Smooth muscle cell (in vitro differentiated cells): Measurements from ENCODE around the gene AGTPBP1. TPM values are rescaled to one million over a fixed set of nuclear protein-coding genes. Genes with fewer than 3 reads are reported as not detected.

Source experiments
- DNase-seq: peaks from one replicate; lab custom pipeline; 2025; ENCODE audit not compliant: unreplicated experiment; lab: John Stamatoyannopoulos, UW
- H2AFZ ChIP-seq: fragments of 200-600 bp; sonication (generic); 2 replicates; pipeline ENCODE4 v1.6.0; 2016; ENCODE audit warnings: antibody characterized with exemption, low read depth, mild to moderate bottlenecking
- H3F3A ChIP-seq: fragments of 200-600 bp; sonication (generic); 2 replicates; pipeline ENCODE4 v1.6.0; 2017; ENCODE audit warnings: antibody characterized with exemption, low read depth
- H3K27ac ChIP-seq: fragments of 200-600 bp; sonication (generic); 2 replicates; pipeline ENCODE4 v1.5.1; 2016; ENCODE audit warnings: low read depth, mild to moderate bottlenecking
- H3K27me3 ChIP-seq: fragments of 200-600 bp; sonication (generic); 2 replicates; pipeline ENCODE4 v1.6.1; 2016; ENCODE audit warnings: low read depth, mild to moderate bottlenecking
- H3K36me3 ChIP-seq: fragments of 200-600 bp; sonication (generic); 2 replicates; pipeline ENCODE4 v1.5.1; 2016; ENCODE audit warnings: low read depth
- H3K4me1 ChIP-seq: fragments of 200-600 bp; sonication (generic); 2 replicates; pipeline ENCODE4 v1.5.1; 2016; ENCODE audit warnings: low read depth
- H3K4me2 ChIP-seq: fragments of 200-600 bp; sonication (generic); 2 replicates; pipeline ENCODE4 v1.6.0; 2016; ENCODE audit warnings: mild to moderate bottlenecking
- H3K4me3 ChIP-seq: fragments of 200-600 bp; sonication (generic); 2 replicates; pipeline ENCODE4 v1.5.1; 2016; ENCODE audit warnings: mild to moderate bottlenecking
- H3K79me2 ChIP-seq: fragments of 200-600 bp; sonication (generic); 2 replicates; pipeline ENCODE4 v1.6.0; 2016; ENCODE audit warnings: low read depth, mild to moderate bottlenecking
- H3K9ac ChIP-seq: fragments of 200-600 bp; sonication (generic); 2 replicates; pipeline ENCODE4 v1.6.0; 2016; ENCODE audit warnings: low read depth
- H3K9me3 ChIP-seq: fragments of 200-600 bp; sonication (generic); replicated peaks from 2 replicates; pipeline ENCODE4 v1.5.1; 2016; ENCODE audit warnings: low read depth
- H4K20me1 ChIP-seq: fragments of 200-600 bp; sonication (generic); 2 replicates; pipeline ENCODE4 v1.6.0; 2016; ENCODE audit warnings: low read depth
- WGBS: methylation state at CpG from one replicate; pipeline ENCODE4 v1.1.7; 2016; ENCODE audit warnings: low lambda C conversion rate; 5-methylcytosine and 5-hydroxymethylcytosine counted together
- polyA plus RNA-seq: library from polyadenylated mRNA; unstranded; fragments of >200 nt; fragmentation: Nextera tagmentation; extraction: Ambion mirVana; gene quantifications from 2 replicates; pipeline ENCODE4 v1.2.1, GENCODE V29; 2016
- total RNA-seq: library from RNA; depleted of rRNA; stranded (reverse); fragments of >200 nt; gene quantifications from 2 replicates; pipeline ENCODE4 v1.2.3, GENCODE V29; 2014
- TF ChIP-seq, protein P1 (sequence below): fragments of 200-600 bp; sonication (generic); IDR thresholded peaks from 2 replicates; pipeline ENCODE4 v1.5.1; 2017; ENCODE audit warnings: borderline replicate concordance, mild to moderate bottlenecking, antibody characterized with exemption; ENCODE audit not compliant: insufficient read depth, poor library complexity, severe bottlenecking

AGTPBP1 gene
- total and polyA plus RNA-seq, 2 experiments from 2014 or later, result 4.6 to 7.0 TPM

DNA sequence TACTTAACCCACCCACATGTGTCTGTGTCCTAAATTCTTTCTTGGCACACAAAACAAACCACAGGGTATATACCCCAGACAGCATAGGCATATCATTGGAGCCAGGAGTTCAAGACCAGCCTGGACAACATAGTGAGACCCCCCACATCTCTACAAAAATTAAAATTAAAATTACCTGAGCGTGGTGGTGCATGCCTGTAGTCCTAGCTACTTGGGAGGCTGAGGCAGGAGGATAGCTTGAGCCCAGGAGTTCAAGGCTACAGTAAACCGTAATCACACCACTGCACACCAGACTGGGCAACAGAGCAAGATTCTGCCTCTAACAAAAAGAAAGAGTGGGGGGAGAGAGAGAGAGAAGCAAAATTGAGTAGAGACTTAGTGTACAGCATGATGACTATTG lies 4.6 kb upstream of the AGTPBP1 start:
- Histone ChIP-seq H3K4me2 (no peak overlapping the region), H3K9ac (no peak overlapping the region), H3K27me3 (peaks cover 3% of the 10 kb centered on the region), H2AFZ (no peak overlapping the region), H3K9me3 (no peaks in the 10 kb centered on the region), H3K4me1 (peaks cover 19% of the 10 kb centered on the region), H3K79me2 (no peaks in the 10 kb centered on the region), H3K27ac (no peak overlapping the region), H3F3A (peaks cover 8% of the 10 kb centered on the region), H3K36me3 (no peaks in the 10 kb centered on the region), H3K4me3 (no peak overlapping the region), H4K20me1 (no peaks in the 10 kb centered on the region)
- TF ChIP-seq, protein P1, sequence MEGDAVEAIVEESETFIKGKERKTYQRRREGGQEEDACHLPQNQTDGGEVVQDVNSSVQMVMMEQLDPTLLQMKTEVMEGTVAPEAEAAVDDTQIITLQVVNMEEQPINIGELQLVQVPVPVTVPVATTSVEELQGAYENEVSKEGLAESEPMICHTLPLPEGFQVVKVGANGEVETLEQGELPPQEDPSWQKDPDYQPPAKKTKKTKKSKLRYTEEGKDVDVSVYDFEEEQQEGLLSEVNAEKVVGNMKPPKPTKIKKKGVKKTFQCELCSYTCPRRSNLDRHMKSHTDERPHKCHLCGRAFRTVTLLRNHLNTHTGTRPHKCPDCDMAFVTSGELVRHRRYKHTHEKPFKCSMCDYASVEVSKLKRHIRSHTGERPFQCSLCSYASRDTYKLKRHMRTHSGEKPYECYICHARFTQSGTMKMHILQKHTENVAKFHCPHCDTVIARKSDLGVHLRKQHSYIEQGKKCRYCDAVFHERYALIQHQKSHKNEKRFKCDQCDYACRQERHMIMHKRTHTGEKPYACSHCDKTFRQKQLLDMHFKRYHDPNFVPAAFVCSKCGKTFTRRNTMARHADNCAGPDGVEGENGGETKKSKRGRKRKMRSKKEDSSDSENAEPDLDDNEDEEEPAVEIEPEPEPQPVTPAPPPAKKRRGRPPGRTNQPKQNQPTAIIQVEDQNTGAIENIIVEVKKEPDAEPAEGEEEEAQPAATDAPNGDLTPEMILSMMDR, result no peak
- WGBS, result 93% methylated on average over 2 of the region's 2 CpGs
- no peak for DNase-seq

DNA sequence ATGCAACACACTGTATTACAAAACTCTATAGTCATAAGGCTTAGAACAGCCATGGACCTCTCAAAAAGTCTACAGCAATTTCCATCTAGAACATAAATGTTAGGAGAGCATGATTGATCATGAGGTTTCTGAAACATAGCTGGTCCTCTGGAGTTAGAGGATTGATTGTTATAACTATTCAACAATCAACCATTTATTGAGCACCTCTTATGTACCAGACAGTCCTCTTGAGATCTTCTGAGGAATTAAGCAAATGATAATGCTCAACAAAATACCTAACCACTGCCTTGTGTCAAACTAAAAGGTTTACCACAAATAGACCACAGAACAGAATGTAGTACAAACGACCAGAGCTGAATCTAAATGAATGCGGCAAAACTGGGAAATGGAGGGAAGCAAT lies 3.4 kb upstream of the AGTPBP1 start:
- 73% methylated on average over 2 of the region's 2 CpGs for WGBS
- Histone ChIP-seq H3K9ac (no peak overlapping the region), H3F3A (peaks cover 8% of the 10 kb centered on the region), H3K4me1 (peaks cover 26% of the 10 kb centered on the region), H3K27ac (no peak overlapping the region), H3K9me3 (no peaks in the 10 kb centered on the region), H2AFZ (no peak overlapping the region), H3K4me3 (no peak overlapping the region), H3K27me3 (peaks cover 3% of the 10 kb centered on the region), H4K20me1 (no peaks in the 10 kb centered on the region), H3K36me3 (no peaks in the 10 kb centered on the region), H3K4me2 (no peak overlapping the region), H3K79me2 (peaks cover 3% of the 10 kb centered on the region)
- TF ChIP-seq, protein P1, result no peak
- no peak for DNase-seq

DNA sequence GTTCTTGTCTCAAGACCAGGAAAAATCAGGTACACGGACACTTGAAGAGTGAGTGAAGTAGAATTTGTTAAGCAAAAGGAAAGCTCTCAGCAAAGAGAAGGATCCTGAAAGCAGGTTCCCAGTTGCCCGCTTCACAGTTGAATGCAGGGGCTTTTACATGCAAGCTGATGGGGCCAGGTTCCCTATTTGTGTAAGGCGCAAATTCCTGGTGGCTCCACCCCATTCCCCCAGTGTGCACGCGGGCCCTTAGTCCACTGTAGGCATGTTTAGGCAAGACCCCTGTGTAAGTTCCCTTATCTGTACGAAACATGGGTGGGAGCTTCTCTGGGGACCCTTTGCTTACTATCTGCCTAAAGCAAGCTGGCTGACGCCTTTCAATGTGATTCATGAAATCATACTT lies 2.7 kb upstream of the AGTPBP1 start:
- Histone ChIP-seq H3K9me3 (no peaks in the 10 kb centered on the region), H3K4me2 (no peak overlapping the region), H3K27ac (no peak overlapping the region), H2AFZ (no peak overlapping the region), H3K36me3 (no peaks in the 10 kb centered on the region), H3K27me3 (peaks cover 3% of the 10 kb centered on the region), H3F3A (peaks cover 8% of the 10 kb centered on the region), H3K9ac (no peak overlapping the region), H3K4me1 (peaks cover 28% of the 10 kb centered on the region), H3K79me2 (peaks cover 5% of the 10 kb centered on the region), H3K4me3 (no peak overlapping the region), H4K20me1 (no peaks in the 10 kb centered on the region)
- WGBS, result 73% methylated on average over 7 of the region's 7 CpGs
- TF ChIP-seq, protein P1, result no peak
- DNase-seq, result no peak
